ENCODE measurements around the gene VPS54. TPM values are rescaled to one million over a fixed set of nuclear protein-coding genes. Genes with fewer than 3 reads are reported as not detected.
A peak's percentile ranks its signal among the peaks of the same experiment; 100 is the strongest.

Gene VPS54
- polyA plus RNA-seq, 3 donors = 11.4 to 17.3 (median 11.5) TPM

DNA sequence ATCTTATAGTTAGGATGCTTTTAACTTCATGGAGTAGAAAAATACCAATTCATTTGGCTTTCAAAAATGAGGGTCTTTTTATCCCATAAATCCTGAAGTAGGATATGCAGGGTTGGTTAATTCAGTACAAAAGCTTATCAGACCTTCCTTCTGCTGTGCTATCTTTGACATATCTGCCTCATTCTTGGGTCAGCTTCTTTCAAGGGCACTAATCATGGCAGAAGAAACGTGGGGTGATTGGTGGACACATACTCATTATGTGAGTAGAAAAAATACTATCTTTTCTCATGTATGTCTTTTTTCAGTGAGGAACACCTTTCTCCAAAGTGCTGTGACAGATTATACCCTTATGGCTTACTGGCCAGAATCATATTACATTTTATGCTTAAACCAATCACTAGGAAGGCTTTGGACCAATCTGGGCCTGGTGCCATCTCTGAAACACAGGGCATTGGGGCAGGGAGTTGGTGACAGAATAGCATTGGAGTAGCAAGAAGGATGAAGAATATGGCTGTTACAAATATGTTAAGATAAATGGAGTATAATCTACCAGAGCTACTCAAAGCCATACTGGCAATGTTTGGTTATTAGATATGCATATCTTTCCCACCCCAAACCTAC lies 167.4 kb downstream of the VPS54 start:
- Mint-ChIP-seq H3K27me3 (ENCODE audit: low read depth in 3 of 3) (no peaks in the 10 kb centered on the region), H3K4me1 (peaks cover 58% of the 10 kb centered on the region), H3K4me3 (no peak overlapping the region), H3K36me3 (peaks cover 11 to 16% of the 10 kb centered on the region in 2 donors), H3K27ac (peak overlapping the region in 2 of 7 donors; percentile 11 to 51), H3K9me3 (no peaks in the 10 kb centered on the region)
- H3K27ac ChIP-seq (ENCODE audit: low read depth in 1 of 2, low read length in 2 of 2) = peak overlapping the region in 1 of 2 donors; percentile 1
- H3K27me3 ChIP-seq (ENCODE audit: control insufficient read depth in 2 of 2, insufficient read depth in 2 of 2, low read length in 2 of 2) = no peaks in the 10 kb centered on the region
- H2AFZ ChIP-seq (ENCODE audit: insufficient read depth, low read depth, low read length, poor library complexity, severe bottlenecking) = no peak overlapping the region
- peaks cover 94% of the 10 kb centered on the region for H4K20me1 ChIP-seq (ENCODE audit: insufficient read depth, low read length)
- H3K4me1 ChIP-seq (ENCODE audit: control insufficient read depth in 1 of 2, insufficient read depth in 2 of 2, low read length in 2 of 2) = peaks cover 27 to 29% of the 10 kb centered on the region in 2 donors
- H3K9me3 ChIP-seq (replicated peaks in 1 of 2; ENCODE audit: control insufficient read depth in 1 of 2, insufficient read depth in 1 of 2, low read length in 2 of 2) = no peaks in the 10 kb centered on the region
- DNase-seq = no peak
- intact Hi-C loops (cut with micrococcal nuclease) = no loop called here
- no peak overlapping the region for H3K9ac ChIP-seq (ENCODE audit: insufficient read depth, low read length, poor library complexity, severe bottlenecking)
- no peak overlapping the region for H3K4me2 ChIP-seq (replicated peaks; ENCODE audit: extremely low read depth, low read length, poor library complexity, severe bottlenecking)
- peaks cover 0 to under 1% of the 10 kb centered on the region in 2 donors for H3K36me3 ChIP-seq (replicated peaks in 1 of 2; ENCODE audit: control insufficient read depth in 1 of 2, insufficient read depth in 2 of 2, low read length in 2 of 2)
- peaks cover 100% of the 10 kb centered on the region for H3K79me2 ChIP-seq (ENCODE audit: insufficient read depth, low read length)
- H3K4me3 ChIP-seq (replicated peaks in 1 of 3; ENCODE audit: low read depth in 2 of 3, low read length in 3 of 3) = no peak overlapping the region
- no CpG with 5 or more reads among the region's 1 CpG for WGBS (ENCODE audit: insufficient coverage)
- TF ChIP-seq, protein P1, sequence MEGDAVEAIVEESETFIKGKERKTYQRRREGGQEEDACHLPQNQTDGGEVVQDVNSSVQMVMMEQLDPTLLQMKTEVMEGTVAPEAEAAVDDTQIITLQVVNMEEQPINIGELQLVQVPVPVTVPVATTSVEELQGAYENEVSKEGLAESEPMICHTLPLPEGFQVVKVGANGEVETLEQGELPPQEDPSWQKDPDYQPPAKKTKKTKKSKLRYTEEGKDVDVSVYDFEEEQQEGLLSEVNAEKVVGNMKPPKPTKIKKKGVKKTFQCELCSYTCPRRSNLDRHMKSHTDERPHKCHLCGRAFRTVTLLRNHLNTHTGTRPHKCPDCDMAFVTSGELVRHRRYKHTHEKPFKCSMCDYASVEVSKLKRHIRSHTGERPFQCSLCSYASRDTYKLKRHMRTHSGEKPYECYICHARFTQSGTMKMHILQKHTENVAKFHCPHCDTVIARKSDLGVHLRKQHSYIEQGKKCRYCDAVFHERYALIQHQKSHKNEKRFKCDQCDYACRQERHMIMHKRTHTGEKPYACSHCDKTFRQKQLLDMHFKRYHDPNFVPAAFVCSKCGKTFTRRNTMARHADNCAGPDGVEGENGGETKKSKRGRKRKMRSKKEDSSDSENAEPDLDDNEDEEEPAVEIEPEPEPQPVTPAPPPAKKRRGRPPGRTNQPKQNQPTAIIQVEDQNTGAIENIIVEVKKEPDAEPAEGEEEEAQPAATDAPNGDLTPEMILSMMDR (IDR thresholded peaks at IDR 0.05) = no peak

DNA sequence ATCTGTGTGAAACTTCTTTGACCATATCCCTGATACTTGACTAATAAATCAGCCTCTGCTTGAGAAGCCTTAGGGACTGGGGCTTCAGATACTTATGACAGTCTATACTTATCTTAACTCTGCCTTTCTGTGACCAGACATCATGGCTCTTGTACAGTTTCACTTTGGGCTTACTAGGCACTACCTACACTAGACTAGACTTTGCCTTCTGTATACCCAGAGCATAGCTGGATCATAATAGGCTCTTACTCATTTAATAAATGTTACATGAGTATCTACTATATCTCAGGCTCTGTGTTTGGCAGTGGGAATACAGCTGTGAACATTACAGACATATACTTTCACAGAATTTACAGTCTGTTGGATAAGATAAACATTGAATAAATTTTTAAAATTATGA lies 168.6 kb downstream of the VPS54 start:
- Histone ChIP-seq H3K36me3 (replicated peaks in 1 of 2; ENCODE audit: control insufficient read depth in 1 of 2, insufficient read depth in 2 of 2, low read length in 2 of 2) (no peaks in the 10 kb centered on the region), H3K9ac (ENCODE audit: insufficient read depth, low read length, poor library complexity, severe bottlenecking) (no peak overlapping the region), H3K4me3 (replicated peaks in 1 of 3; ENCODE audit: low read depth in 2 of 3, low read length in 3 of 3) (no peak overlapping the region), H3K27me3 (ENCODE audit: control insufficient read depth in 2 of 2, insufficient read depth in 2 of 2, low read length in 2 of 2) (no peaks in the 10 kb centered on the region), H3K4me1 (ENCODE audit: control insufficient read depth in 1 of 2, insufficient read depth in 2 of 2, low read length in 2 of 2) (peaks cover 24 to 27% of the 10 kb centered on the region in 2 donors), H3K4me2 (replicated peaks; ENCODE audit: extremely low read depth, low read length, poor library complexity, severe bottlenecking) (no peak overlapping the region), H3K79me2 (ENCODE audit: insufficient read depth, low read length) (peaks cover 100% of the 10 kb centered on the region), H2AFZ (ENCODE audit: insufficient read depth, low read depth, low read length, poor library complexity, severe bottlenecking) (no peak overlapping the region), H3K27ac (ENCODE audit: low read depth in 1 of 2, low read length in 2 of 2) (peak overlapping the region in 1 of 2 donors; percentile 15), H3K9me3 (replicated peaks in 1 of 2; ENCODE audit: control insufficient read depth in 1 of 2, insufficient read depth in 1 of 2, low read length in 2 of 2) (no peaks in the 10 kb centered on the region), H4K20me1 (ENCODE audit: insufficient read depth, low read length) (peaks cover 94% of the 10 kb centered on the region)
- intact Hi-C loops (cut with micrococcal nuclease) = no loop called here
- Mint-ChIP-seq H3K27ac (no peak overlapping the region), H3K4me3 (no peak overlapping the region), H3K4me1 (peaks cover 56% of the 10 kb centered on the region), H3K36me3 (peaks cover 12% of the 10 kb centered on the region in 2 donors), H3K9me3 (no peaks in the 10 kb centered on the region), H3K27me3 (ENCODE audit: low read depth in 3 of 3) (no peaks in the 10 kb centered on the region)
- no peak for DNase-seq
- TF ChIP-seq, protein P1 (IDR thresholded peaks at IDR 0.05) = no peak
